ENCODE results near the gene STXBP3. TPM values are rescaled to one million over a fixed set of nuclear protein-coding genes. Genes with fewer than 3 reads are reported as not detected.

Gene STXBP3
- total and polyA plus RNA-seq, 9 of the 15 experiments (the other 6 are each of a cell fraction or from before 2014, with no cell fraction given): 32.5 to 52.5 (median 39.2) TPM

DNA sequence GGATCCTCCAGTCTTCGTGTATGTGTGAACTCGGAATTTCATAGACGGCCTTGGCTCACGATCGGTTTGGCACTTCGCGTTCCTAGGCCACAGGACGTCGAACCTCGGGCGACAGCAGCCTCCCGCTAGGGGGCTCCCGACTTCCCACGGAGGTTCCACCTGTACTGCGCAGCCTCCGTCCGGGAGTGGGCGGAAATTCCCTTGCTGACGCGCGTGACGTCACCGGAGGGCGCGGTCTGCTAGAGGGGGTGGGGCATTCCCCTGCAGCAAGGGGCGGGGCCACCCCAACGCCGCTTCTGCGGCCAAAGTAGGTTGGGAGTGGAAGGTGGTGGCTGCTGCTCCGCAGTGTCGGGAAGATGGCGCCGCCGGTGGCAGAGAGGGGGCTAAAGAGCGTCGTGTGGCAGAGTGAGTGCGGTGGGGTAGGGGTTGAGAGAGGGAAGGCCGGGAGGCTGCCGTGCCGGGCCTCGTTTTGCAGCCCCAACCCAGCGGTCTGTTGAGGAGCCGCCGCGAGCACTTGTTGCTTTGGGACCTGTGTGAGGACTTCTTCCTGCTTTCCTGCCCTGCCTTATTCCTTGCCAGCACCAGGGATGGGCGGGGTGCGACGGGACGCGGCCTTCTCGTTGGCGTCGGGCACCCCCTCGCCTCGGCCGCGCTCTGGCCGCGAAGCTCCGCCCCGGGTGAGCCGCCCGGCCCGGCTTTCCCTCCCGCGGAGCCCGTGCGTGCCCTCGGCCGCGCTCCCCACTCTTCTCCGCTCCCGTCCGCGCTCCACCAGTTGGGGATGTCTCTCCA is at the start of gene STXBP3 (continued):
- peak; percentile 89 for TF ChIP-seq TOE1 (IDR thresholded peaks at IDR 0.05; ENCODE audit: borderline replicate concordance)
- 0 out of 2 replicates have a peak, but pooled peaks have one; percentile 73 for TF ChIP-seq TOE1 (CRISPR knock-in tag; IDR thresholded peaks at IDR 0.05; ENCODE audit: borderline replicate concordance, low read depth)
- TF ChIP-seq U2AF1 (optimal IDR thresholded peaks at IDR 0.05; ENCODE audit: low read depth, low read length): peak; percentile 50
- TF ChIP-seq BACH1 (tag; IDR thresholded peaks at IDR 0.05): 0 out of 2 replicates have a peak, but pooled peaks have one; percentile 23
- no peak; the same call in none of the 2 replicates for TF ChIP-seq ZNF511 (CRISPR knock-in tag; IDR thresholded peaks at IDR 0.05)
- peak; percentile 65; the same call in 1 of the 2 replicates for TF ChIP-seq ZNF583 (CRISPR knock-in tag; IDR thresholded peaks at IDR 0.05)
- TF ChIP-seq ZSCAN29 (IDR thresholded peaks at IDR 0.05): 0 out of 2 replicates have a peak, but pooled peaks have one; percentile 41
- TF ChIP-seq HSF4 (CRISPR knock-in tag; IDR thresholded peaks at IDR 0.05; ENCODE audit: borderline replicate concordance): no peak
- peak; percentile 90 for TF ChIP-seq NFRKB (IDR thresholded peaks at IDR 0.05; ENCODE audit: low read depth)
- no peak for TF ChIP-seq ZNF398 (CRISPR knock-in tag; IDR thresholded peaks at IDR 0.05)
- TF ChIP-seq SRSF7 (optimal IDR thresholded peaks at IDR 0.05; ENCODE audit: low read depth, low read length): no peak
- TF ChIP-seq CXXC5 (CRISPR knock-in tag; IDR thresholded peaks at IDR 0.05): peak; percentile 89
- TF ChIP-seq ZNF263 (CRISPR knock-in tag; IDR thresholded peaks at IDR 0.05; ENCODE audit: borderline replicate concordance): peak; percentile 36; the same call in 1 of the 2 replicates
- TF ChIP-seq ZNF77 (CRISPR knock-in tag; IDR thresholded peaks at IDR 0.05): no peak
- TF ChIP-seq E2F8 (IDR thresholded peaks at IDR 0.05; ENCODE audit: low read depth, partially characterized antibody): peak; percentile 81
- TF ChIP-seq ZNF507 (tag; conservative IDR thresholded peaks at IDR 0.05): no peak
- no peak; the same call in 1 of the 2 replicates for TF ChIP-seq CBFB (CRISPR knock-in tag; IDR thresholded peaks at IDR 0.05)
- peak; percentile 88 for TF ChIP-seq EP400 (IDR thresholded peaks at IDR 0.05)
- no peak for TF ChIP-seq MED1 (CRISPR knock-in tag; IDR thresholded peaks at IDR 0.05; ENCODE audit: borderline replicate concordance)
- TF ChIP-seq GTF2A2 (tag; IDR thresholded peaks at IDR 0.05): peak; percentile 61; the same call in 1 of the 2 replicates
- no peak for TF ChIP-seq PRPF4 (IDR thresholded peaks at IDR 0.05; ENCODE audit: insufficient read depth, low read depth, low read length, poor library complexity, severe bottlenecking)
- TF ChIP-seq ZNF24 (IDR thresholded peaks at IDR 0.05): peak; percentile 70
- TF ChIP-seq ETV1 (tag; conservative IDR thresholded peaks at IDR 0.05; ENCODE audit: low read depth): peak; percentile 72
- TF ChIP-seq MBD2 (IDR thresholded peaks at IDR 0.05; ENCODE audit: borderline replicate concordance, low read depth): peak; percentile 87
- no peak for TF ChIP-seq MEF2D (tag; conservative IDR thresholded peaks at IDR 0.05; ENCODE audit: low read depth)
